ENCODE data around the gene RABEPK.
"Not testable (repeated sequence)": the region's sequence is repeated elsewhere in the genome, so short reads cannot be mapped to it uniquely, and the experiment has no call there.

Gene RABEPK, protein sequence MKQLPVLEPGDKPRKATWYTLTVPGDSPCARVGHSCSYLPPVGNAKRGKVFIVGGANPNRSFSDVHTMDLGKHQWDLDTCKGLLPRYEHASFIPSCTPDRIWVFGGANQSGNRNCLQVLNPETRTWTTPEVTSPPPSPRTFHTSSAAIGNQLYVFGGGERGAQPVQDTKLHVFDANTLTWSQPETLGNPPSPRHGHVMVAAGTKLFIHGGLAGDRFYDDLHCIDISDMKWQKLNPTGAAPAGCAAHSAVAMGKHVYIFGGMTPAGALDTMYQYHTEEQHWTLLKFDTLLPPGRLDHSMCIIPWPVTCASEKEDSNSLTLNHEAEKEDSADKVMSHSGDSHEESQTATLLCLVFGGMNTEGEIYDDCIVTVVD

GRCh38 chr9:125200216-125201047 lies at the start of gene RABEPK:
TSS of gene RABEPK (plus strand) at chr9:125200542. CDS start at chr9:125203014, 2,472 bp downstream.
- H3K36me3 ChIP-seq (ENCODE audit: control insufficient read depth, insufficient read depth, low read length): no peaks in the 10 kb centered on the region
- H3K27me3 ChIP-seq (ENCODE audit: control insufficient read depth, insufficient read depth, low read length): no peaks in the 10 kb centered on the region
- no peaks in the 10 kb centered on the region for H3K4me1 ChIP-seq (ENCODE audit: control insufficient read depth, insufficient read depth, low read length)
- no peaks in the 10 kb centered on the region for H3K9me3 ChIP-seq (ENCODE audit: control insufficient read depth, low read length)
- peak within 1 kb of the TSS; percentile 32 for H3K4me3 ChIP-seq (ENCODE audit: low read length)
- H3K9ac ChIP-seq (ENCODE audit: low read length): peak within 1 kb of the TSS; percentile 95

DNA sequence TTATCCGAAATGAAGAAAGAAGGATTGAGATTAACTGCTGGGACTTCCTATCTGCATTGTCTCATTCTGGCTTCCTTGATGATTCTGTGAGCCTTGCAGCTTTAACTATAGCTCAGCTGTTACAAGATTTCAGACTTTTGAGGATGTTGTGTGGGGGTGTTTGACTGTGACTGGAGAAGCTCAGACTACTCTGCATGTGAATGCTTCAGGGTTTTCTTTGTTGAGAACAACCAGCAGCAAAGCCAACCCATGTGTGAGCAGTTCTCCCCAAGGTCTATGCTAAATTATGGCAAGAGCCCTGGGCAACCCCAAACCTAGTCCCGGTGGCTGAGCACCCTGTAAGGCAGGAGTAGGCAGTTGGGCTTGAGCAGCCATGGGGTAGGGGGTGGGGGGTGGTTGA lies 48.6 kb upstream of the RABEPK start:
- Histone ChIP-seq H3K4me1 (ENCODE audit: control insufficient read depth, insufficient read depth, low read length) (no peaks in the 10 kb centered on the region), H3K27me3 (ENCODE audit: control insufficient read depth, insufficient read depth, low read length) (no peaks in the 10 kb centered on the region), H3K9ac (ENCODE audit: low read length) (no peak overlapping the region), H3K36me3 (ENCODE audit: control insufficient read depth, insufficient read depth, low read length) (no peaks in the 10 kb centered on the region), H3K4me3 (ENCODE audit: low read length) (no peak overlapping the region), H3K9me3 (ENCODE audit: control insufficient read depth, low read length) (no peaks in the 10 kb centered on the region)

DNA sequence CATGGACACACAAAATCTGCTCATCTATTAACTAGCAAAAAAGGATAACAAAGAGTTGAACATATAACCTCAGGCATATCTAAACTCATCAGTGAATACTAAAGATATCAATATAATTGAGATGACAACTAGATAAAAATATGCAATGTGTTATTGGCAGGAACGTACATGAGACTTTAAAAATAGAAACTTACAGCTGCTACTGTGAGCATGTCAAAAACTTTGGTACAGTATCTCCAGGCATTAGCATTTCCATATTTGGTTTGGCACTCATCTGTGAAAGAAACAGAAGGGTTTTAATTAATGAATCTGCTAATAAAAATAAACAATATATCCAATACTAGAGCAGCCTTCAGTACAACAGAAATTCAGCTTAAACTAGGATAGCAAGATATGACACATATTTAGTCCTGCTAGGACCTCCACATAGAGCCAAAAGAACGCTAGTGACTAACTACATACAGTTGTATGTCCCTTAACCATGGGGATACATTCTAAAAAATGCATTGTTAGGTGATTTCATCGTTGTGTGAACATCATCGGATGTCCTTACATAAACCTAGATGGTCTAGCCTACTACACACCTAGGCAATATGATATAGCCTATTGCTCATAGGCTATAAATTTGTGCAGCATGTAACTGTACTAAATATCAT lies 46.5 kb upstream of the RABEPK start:
- no peak overlapping the region for H3K4me3 ChIP-seq (ENCODE audit: low read length)
- no peaks in the 10 kb centered on the region for H3K36me3 ChIP-seq (ENCODE audit: control insufficient read depth, insufficient read depth, low read length)
- no peaks in the 10 kb centered on the region for H3K9me3 ChIP-seq (ENCODE audit: control insufficient read depth, low read length)
- no peak overlapping the region for H3K9ac ChIP-seq (ENCODE audit: low read length)
- H3K4me1 ChIP-seq (ENCODE audit: control insufficient read depth, insufficient read depth, low read length): no peaks in the 10 kb centered on the region
- H3K27me3 ChIP-seq (ENCODE audit: control insufficient read depth, insufficient read depth, low read length): no peaks in the 10 kb centered on the region

GRCh38 chr9:125156551-125156950 lies 43.8 kb upstream of the RABEPK start:
- no peak overlapping the region for H3K4me3 ChIP-seq (ENCODE audit: low read length)
- H3K36me3 ChIP-seq (ENCODE audit: control insufficient read depth, insufficient read depth, low read length): no peaks in the 10 kb centered on the region
- H3K27me3 ChIP-seq (ENCODE audit: control insufficient read depth, insufficient read depth, low read length): no peaks in the 10 kb centered on the region
- no peaks in the 10 kb centered on the region for H3K4me1 ChIP-seq (ENCODE audit: control insufficient read depth, insufficient read depth, low read length)
- H3K9ac ChIP-seq (ENCODE audit: low read length): no peak overlapping the region
- no peaks in the 10 kb centered on the region for H3K9me3 ChIP-seq (ENCODE audit: control insufficient read depth, low read length)

- no peaks in the 10 kb centered on the region for H3K9me3 ChIP-seq (ENCODE audit: control insufficient read depth, low read length)
- no peaks in the 10 kb centered on the region for H3K36me3 ChIP-seq (ENCODE audit: control insufficient read depth, insufficient read depth, low read length)
- no peak overlapping the region for H3K4me3 ChIP-seq (ENCODE audit: low read length)
- no peak overlapping the region for H3K9ac ChIP-seq (ENCODE audit: low read length)
- H3K27me3 ChIP-seq (ENCODE audit: control insufficient read depth, insufficient read depth, low read length): no peaks in the 10 kb centered on the region
- H3K4me1 ChIP-seq (ENCODE audit: control insufficient read depth, insufficient read depth, low read length): no peaks in the 10 kb centered on the region
Measured at GRCh38 chr9:125160750-125161149, 39.6 kb upstream of the RABEPK start.

DNA sequence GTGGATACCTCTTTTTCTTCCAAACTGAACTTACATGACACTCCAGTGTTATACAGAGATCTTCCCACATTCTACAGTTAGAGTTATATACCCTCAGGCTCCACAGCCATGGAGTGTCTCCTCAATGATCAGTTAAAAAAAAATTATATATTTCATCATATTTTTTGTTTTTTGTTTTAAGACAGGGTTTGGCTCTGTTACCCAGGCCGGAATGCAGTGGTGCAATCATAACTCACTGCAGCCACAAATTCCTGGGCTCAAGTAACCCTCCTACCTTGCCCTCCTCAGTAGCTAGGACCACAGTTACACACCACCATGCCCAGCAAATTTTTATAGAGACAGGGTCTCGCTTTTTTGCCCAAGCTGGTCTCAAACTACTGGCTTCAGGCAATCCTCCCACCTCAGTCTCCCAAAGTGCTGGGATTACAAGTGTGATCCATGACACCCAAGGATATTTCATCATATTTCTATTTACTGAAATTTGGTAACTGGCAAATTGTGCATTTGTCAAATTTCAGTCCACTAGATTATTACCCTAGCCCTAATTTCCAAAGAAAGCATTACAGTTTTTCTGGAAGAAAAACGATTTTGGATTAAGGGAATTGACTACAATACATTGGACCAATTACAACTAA lies 38.9 kb upstream of the RABEPK start:
- Histone ChIP-seq H3K9ac (ENCODE audit: low read length) (no peak overlapping the region), H3K27me3 (ENCODE audit: control insufficient read depth, insufficient read depth, low read length) (no peaks in the 10 kb centered on the region), H3K36me3 (ENCODE audit: control insufficient read depth, insufficient read depth, low read length) (no peaks in the 10 kb centered on the region), H3K9me3 (ENCODE audit: control insufficient read depth, low read length) (no peaks in the 10 kb centered on the region), H3K4me3 (ENCODE audit: low read length) (no peak overlapping the region), H3K4me1 (ENCODE audit: control insufficient read depth, insufficient read depth, low read length) (no peaks in the 10 kb centered on the region)

GRCh38 chr9:125162891-125163290 lies 37.5 kb upstream of the RABEPK start:
- not testable (repeated sequence) for H3K27me3 ChIP-seq (ENCODE audit: control insufficient read depth, insufficient read depth, low read length); H3K4me3 ChIP-seq (ENCODE audit: low read length); H3K9me3 ChIP-seq (ENCODE audit: control insufficient read depth, low read length); H3K36me3 ChIP-seq (ENCODE audit: control insufficient read depth, insufficient read depth, low read length); H3K9ac ChIP-seq (ENCODE audit: low read length); H3K4me1 ChIP-seq (ENCODE audit: control insufficient read depth, insufficient read depth, low read length)

- H3K4me1 ChIP-seq (ENCODE audit: control insufficient read depth, insufficient read depth, low read length): no peaks in the 10 kb centered on the region
- H3K9ac ChIP-seq (ENCODE audit: low read length): no peak overlapping the region
- no peaks in the 10 kb centered on the region for H3K9me3 ChIP-seq (ENCODE audit: control insufficient read depth, low read length)
- no peaks in the 10 kb centered on the region for H3K36me3 ChIP-seq (ENCODE audit: control insufficient read depth, insufficient read depth, low read length)
- H3K27me3 ChIP-seq (ENCODE audit: control insufficient read depth, insufficient read depth, low read length): no peaks in the 10 kb centered on the region
- H3K4me3 ChIP-seq (ENCODE audit: low read length): no peak overlapping the region
Measured at GRCh38 chr9:125166762-125167161, 33.6 kb upstream of the RABEPK start.

DNA sequence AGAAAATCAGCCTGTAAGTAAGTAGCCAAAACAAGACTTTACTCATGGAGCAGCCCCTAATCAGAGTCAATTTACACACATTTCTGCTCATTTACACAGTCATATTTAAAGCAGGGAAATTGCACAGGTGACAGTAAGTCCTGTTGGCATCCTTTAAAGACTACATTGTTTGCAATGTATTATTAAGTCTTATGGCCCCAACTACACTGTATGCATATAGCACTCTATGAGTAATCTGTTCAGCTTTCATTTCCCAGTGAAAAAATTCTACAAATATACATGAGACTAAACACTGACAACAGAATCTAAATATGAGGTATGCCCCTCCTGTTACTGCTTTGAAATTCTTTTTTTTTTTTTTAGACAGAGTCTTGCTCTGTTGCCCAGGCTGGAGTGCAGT lies 30.4 kb upstream of the RABEPK start:
- Histone ChIP-seq H3K36me3 (ENCODE audit: control insufficient read depth, insufficient read depth, low read length) (no peaks in the 10 kb centered on the region), H3K27me3 (ENCODE audit: control insufficient read depth, insufficient read depth, low read length) (no peaks in the 10 kb centered on the region), H3K9ac (ENCODE audit: low read length) (no peak overlapping the region), H3K4me3 (ENCODE audit: low read length) (no peak overlapping the region), H3K4me1 (ENCODE audit: control insufficient read depth, insufficient read depth, low read length) (peaks cover 4% of the 10 kb centered on the region), H3K9me3 (ENCODE audit: control insufficient read depth, low read length) (no peaks in the 10 kb centered on the region)

DNA sequence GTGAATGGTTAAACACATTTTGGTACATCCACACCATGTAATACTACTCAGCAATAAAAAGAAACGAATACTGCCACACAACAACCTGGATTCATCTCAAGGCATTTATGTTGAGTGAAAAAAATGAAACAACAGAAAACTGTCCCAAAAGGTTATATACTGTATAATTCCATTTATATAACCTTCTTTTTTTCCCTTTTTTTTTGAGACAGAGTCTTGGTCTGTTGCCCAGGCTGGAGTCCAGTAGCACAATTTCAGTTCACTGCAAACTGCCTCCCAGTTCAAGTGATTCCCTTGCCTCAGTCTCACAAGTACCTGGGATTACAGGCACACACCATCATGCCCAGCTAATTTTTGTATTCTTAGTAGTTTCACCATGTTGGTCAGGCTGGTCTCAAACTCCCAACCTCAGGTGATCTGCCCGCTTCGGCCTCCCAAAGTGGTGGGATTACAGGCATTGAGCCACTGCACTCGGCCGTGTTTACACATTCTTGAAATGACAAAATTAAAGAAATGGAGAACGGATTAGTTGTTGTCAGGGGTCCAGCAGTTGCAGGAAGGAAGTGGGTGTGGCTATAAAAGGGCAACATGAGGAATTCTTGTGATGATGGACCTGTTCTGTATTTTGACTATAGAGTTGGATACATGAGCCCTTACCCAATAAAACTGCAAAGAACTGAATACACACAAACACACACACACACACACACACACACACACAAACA lies 28.1 kb upstream of the RABEPK start:
- Histone ChIP-seq H3K9ac (ENCODE audit: low read length) (no peak overlapping the region), H3K36me3 (ENCODE audit: control insufficient read depth, insufficient read depth, low read length) (no peaks in the 10 kb centered on the region), H3K4me1 (ENCODE audit: control insufficient read depth, insufficient read depth, low read length) (peaks cover 4% of the 10 kb centered on the region), H3K9me3 (ENCODE audit: control insufficient read depth, low read length) (no peaks in the 10 kb centered on the region), H3K27me3 (ENCODE audit: control insufficient read depth, insufficient read depth, low read length) (no peaks in the 10 kb centered on the region), H3K4me3 (ENCODE audit: low read length) (no peak overlapping the region)

GRCh38 chr9:125176636-125177035 lies 23.7 kb upstream of the RABEPK start:
- Histone ChIP-seq H3K27me3 (ENCODE audit: control insufficient read depth, insufficient read depth, low read length) (no peaks in the 10 kb centered on the region), H3K4me3 (ENCODE audit: low read length) (no peak overlapping the region), H3K9me3 (ENCODE audit: control insufficient read depth, low read length) (no peaks in the 10 kb centered on the region), H3K9ac (ENCODE audit: low read length) (no peak overlapping the region), H3K36me3 (ENCODE audit: control insufficient read depth, insufficient read depth, low read length) (no peaks in the 10 kb centered on the region), H3K4me1 (ENCODE audit: control insufficient read depth, insufficient read depth, low read length) (peaks cover 4% of the 10 kb centered on the region)
